Activated T-cell treated with anti-CD3 and anti-CD28 coated beads for 24 hours (primary cell): ENCODE results near the gene CALHM3.
"Not testable (repeated sequence)": the region's sequence is repeated elsewhere in the genome, so short reads cannot be mapped to it uniquely, and the experiment has no call there.

Source experiments
- DNase-seq: peaks from one replicate; pipeline ENCODE4 v3.0.0-alpha.2; 2020; ENCODE audit warnings: low read depth

Gene CALHM3

GRCh38 chr10:103479135-103479534 lies at the start of gene CALHM3:
TSS of gene CALHM3 (minus strand) at chr10:103479240. CDS start at chr10:103479032, 208 bp downstream.
- no peak for DNase-seq

DNA sequence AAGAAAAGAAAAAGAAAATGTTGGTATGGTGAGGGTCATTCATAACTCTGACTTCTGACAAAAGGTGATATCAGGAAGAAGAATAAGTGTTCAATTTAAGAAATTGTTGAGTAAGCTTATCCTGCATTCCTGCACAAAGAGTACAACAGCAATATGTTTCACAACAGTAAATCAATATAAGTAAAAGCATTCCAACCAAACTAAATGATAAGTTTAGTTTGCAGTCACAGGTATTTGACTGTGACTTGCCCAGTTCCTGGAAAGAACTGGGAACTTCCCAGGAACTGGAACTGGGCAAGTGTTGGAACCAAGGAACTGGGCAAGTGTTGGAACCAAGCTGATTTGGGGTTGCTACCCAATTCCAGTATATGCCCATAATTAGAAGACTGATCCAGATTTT lies 49.5 kb upstream of the CALHM3 start:
- DNase-seq = no peak

- not testable (repeated sequence) for DNase-seq
These were observed 48.4 kb upstream of the CALHM3 start for GRCh38 chr10:103527476-103527875.

DNA sequence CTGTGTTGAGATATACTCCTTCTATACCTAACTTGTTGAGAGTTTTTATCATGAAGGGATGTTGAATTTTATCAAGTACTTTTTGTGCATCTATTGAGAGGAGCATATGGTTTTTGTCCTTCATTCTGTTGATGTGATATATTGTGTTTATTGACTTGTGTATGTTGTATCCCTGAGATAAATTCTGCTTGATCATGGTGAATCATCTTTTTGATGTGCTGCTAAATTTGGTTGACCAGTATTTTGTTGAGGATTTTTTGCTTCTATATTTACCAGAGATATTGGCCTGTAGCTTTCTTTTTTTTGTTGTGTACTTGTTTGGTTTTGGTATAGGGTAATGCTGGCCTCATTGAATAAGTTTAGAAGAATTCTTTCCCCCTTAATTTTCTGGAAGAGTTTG lies 46.9 kb upstream of the CALHM3 start:
- DNase-seq = no peak

GRCh38 chr10:103523683-103524082 lies 44.6 kb upstream of the CALHM3 start:
- DNase-seq = no peak

DNA sequence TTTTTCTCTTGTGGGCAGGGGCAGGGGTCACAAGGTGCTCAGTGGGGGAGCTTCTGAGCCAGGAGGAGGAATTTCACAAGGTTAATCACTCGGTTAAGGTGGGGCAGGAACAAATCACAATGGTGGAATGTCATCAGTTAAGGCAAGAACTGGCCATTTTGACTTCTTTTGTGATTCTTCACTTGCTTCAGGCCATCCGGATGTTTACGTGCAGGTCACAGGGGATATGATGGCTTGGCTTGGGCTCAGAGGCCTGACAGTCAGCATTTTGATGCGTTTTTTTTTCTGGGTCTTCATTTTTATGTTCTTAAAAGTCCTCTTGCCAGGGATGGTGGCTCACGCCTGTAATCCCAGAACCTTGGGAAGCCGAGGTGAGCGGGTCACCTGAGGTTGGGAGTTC lies 43.0 kb upstream of the CALHM3 start:
- not testable (repeated sequence) for DNase-seq

DNA sequence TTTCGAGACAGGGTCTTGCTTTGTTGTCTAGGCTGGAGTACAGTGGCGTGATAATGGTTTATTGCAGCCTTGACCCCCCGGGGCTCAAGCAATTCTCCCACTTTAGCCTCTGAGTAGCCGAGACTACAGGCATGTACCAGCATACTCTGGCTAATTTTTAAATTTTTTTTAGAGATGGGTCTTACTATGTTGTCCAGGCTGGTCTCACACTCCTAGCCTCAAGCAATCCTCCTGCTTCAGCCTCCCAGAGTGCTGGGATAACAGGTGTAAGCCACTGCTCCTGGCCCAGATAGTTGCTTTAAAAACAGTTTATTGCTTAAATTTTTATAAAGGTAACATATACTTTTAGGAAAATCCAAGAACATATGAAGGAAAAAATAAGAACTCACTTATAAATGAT lies 40.8 kb upstream of the CALHM3 start:
- DNase-seq = no peak

- DNase-seq = no peak
These were observed 38.4 kb upstream of the CALHM3 start for GRCh38 chr10:103517234-103518085.

GRCh38 chr10:103514244-103514643 lies 35.2 kb upstream of the CALHM3 start:
- DNase-seq = no peak

- DNase-seq = no peak
These were observed 34.5 kb upstream of the CALHM3 start for GRCh38 chr10:103513380-103514060.

DNA sequence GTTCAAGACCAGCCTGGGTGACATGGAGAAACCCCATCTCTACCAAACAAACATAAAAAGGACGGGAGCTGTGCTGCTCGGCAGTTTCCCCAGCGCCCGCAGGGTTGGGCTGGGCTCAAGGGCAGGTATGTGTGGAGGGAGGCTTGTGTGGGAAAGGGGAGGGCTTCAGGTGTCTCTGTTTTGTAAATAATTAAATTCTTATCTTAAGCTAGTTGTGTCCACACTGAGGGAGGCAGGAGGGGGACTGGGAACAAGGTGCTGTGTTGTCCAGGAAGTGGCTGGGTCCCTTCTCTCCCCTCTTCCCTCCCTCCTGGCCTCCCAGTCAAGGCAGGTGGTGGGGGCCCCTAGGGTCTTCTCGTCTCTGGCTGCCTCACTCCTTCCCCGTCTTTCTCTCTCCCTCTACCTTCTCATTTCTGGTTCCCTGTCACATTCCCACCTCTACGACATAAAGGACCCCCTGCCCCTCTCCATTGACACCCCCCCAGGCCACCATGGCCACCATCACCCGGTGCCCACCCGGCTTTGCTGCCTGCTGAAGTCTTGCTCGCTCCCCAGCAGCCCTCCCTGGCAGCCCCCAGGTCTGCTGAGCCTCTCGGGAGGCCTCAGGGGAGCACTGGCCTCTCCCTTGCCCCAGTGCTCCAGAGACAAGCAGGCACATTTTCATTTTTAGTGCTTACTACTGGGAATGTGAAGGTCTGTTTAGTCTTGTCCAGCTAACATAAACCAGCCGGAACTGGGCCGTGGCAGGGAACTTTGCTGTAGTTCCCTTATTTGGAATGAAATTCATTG lies 33.7 kb upstream of the CALHM3 start:
- no peak for DNase-seq

GRCh38 chr10:103512166-103512565 lies 33.1 kb upstream of the CALHM3 start:
- no peak for DNase-seq

DNA sequence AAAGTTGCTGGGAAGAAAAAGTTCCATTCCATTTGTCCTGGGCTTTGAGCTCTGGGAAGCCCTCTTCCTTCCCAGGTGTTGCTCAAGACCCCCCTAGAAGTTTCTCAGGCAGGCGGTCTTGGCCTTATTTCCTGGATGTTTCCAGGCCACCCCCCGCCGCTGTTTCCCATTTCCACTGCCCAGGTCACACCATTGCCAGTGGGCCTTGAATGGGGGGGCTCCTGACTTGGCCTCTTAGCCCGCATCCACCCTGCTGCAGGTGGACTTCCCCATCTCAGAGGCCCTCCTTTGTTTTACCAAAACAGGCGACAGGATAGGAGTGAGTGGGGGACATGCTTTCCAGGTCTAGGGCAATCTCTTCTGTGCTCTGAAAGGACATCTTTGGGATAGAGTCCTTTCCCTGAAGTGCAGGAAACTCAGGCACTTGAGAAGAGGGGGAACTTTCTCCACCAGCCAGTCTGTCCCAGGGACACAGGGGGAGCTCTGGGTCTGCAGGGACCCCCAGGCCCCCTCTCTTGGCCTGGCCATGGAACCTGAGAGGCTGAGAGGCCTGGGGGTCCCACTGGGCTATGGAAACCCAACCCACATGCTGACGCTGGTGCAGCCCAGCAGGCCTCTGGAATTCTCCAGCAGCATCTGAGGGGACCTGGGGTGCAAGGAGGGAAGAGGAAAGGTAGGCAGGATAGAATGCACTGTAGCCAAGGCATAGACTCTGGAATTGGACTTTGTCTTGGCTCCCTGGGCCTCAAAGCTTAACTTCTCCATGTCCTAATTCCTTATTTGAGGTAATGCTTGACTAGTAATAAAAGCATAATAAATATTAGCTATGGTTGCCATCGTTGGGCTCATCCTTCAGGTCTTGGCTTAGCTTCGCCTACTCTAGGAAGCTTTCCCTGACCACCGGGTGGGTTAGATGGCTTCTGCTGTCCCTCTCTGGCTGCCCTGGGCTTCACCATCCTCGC lies 32.0 kb upstream of the CALHM3 start:
- no peak for DNase-seq

DNA sequence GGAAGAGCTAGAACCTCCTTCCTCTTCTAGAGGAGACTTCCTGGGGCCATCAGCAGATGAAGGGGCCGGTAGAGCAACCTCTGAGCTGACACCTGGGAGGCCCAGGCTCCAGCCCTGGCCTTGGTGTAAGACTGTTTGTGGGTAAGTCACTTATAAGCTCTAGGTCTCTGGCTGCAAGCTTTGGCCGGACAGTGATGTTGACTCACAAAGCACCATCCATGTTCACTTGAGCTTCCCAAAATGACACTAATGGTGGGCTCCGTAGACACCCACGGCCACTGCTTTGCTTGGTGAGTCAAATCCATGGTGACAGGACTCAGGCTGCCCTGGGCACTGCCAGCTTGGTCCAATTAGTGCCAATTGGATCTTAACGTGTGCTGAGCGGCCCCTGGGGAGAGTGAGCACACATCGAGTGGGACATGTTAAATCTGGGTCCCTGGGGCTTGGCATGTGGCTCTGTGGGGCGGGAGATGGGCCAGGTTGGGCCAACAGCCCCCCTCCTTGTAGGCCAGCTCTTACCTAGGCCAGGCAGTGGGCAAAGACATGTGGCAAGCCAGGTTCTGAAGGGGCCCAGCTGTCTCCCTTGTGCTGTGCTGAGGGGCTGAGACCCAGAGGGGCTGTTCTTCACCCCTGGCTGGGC lies 31.1 kb upstream of the CALHM3 start:
- DNase-seq = no peak

DNA sequence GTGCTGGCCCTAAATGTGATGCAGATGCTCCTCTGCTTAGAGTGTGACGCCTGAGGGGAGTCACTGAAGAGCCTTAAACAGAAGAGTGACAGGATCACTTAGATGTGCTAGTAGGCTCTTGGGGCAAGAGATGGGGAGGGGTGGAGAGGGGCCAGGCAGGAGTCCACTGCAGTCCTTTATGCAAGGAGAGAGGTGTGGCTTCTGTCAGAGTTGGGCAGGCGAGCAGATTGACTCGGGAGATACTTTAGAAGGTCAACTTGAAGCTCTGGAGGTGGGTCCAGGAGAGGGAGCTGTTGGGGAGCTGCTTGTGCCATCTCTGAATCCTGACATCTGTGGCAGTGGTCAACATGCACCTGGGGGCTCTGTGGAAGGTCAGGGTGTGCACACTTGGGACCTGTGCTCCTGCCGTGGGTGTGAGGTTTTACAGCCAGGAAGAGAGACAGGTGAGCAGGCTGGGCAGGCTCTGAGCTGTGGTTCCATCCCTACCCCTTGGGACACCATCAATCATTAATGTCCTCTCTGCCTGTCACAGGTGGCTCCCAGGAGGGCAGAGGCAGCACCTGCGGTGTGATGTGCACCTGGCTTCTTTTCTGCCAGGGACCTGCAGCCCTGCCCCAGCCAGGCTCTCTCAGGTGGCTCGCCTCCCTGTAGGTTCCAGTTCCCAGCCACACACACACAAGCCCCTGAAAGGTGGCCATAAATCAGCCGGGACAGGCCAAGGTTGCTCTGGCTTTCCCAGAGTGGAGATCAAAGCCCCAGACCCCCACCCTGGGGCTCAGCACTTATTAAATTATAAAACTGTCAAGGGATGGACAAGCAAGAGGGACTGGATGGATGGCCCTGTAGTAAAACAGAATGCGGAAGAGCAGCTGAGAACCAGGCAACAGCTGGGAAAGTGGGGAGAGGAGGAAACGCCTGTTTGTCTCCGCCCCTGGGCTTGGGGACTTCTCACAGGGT lies 28.5 kb upstream of the CALHM3 start:
- no peak for DNase-seq

- DNase-seq = no peak
These were observed 27.0 kb upstream of the CALHM3 start for GRCh38 chr10:103506061-103506460.

DNA sequence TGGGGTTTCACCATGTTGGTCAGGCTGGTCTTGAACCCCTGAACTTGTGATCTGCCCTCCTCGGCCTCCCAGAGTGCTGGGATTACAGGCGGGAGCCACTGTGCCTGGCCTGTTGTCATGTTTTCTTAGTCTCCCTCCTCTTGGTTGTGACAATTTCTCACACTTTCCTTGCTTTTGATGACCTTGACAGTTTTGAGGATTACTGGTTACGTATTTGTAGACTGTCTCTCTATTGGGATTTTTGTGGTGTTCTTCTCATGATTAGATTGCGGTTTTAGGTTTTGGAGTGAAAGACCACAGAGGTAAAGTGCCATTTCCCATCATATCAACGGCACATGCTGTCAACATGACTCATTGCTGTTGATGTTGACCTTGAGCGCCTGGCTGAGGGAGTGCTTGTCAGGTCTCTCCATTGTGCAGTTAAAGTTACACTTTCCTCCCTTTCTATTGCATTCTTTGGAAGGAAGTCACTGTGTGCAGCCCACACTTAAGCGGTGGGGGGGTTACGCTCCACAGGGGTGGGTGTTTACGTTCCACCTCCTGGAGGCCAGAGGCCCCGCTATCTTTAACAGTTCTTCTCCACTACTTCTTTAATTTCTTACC lies 25.2 kb upstream of the CALHM3 start:
- DNase-seq = peak; percentile 36

DNA sequence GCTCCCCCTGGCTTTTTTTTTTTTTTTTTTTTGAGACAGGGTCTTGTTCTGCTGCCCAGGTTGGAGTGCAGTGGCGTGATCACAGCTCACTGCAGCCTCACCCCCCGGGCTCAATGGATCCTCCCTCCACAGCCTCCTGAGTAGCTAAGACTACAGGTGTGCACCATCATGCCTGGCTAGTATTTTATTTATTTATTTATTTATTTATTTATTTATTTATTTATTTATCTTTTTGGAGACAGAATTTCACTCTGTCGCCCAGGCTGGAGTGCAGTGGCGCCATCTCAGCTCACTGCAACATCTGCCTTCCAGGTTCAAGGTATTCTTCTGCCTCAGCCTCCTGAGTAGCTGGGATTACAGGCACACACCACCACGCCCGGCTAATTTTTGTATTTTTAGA lies 24.7 kb upstream of the CALHM3 start:
- DNase-seq = not testable (repeated sequence)
